D721Med (cell line): ENCODE results near the gene STRN4.

Experiments
- DNase-seq: peaks from one replicate; pipeline ENCODE4 v3.0.0; 2011; ENCODE audit warnings: low spot score; ENCODE audit not compliant: insufficient read length
- FAIRE-seq: peaks from 2 replicates; lab custom pipeline; 2011; peaks lifted over from hg19 to GRCh38; lab: Jason Lieb, UNC
- TF ChIP-seq, protein P1 (sequence below): IDR thresholded peaks from 2 replicates; pipeline ENCODE4 v1.5.1; 2012; ENCODE audit warnings: mild to moderate bottlenecking, control low read depth; ENCODE audit not compliant: insufficient read depth; ENCODE audit errors: missing control alignments

Gene STRN4

DNA sequence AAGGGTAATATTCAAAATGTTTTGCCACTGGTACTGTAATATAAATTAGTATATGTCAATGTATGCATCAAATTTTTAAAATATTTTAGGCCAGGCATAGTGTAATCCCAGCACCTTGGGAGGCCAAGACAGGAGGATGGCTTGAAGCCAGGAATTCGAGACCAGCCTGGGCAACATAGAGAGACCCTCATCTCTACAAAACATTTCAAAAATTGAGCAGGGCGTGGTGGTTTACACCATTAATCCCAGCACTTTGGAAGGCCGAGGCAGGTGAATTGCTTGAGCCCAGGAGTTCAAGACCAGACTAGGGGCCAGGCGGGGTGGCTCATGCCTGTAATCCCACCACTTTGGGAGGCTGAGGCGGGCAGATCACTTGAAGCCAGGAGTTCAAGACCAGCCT, 14.1 kb upstream of the STRN4 start:
- FAIRE-seq (no peak), DNase-seq (no peak)
- TF ChIP-seq, protein P1, sequence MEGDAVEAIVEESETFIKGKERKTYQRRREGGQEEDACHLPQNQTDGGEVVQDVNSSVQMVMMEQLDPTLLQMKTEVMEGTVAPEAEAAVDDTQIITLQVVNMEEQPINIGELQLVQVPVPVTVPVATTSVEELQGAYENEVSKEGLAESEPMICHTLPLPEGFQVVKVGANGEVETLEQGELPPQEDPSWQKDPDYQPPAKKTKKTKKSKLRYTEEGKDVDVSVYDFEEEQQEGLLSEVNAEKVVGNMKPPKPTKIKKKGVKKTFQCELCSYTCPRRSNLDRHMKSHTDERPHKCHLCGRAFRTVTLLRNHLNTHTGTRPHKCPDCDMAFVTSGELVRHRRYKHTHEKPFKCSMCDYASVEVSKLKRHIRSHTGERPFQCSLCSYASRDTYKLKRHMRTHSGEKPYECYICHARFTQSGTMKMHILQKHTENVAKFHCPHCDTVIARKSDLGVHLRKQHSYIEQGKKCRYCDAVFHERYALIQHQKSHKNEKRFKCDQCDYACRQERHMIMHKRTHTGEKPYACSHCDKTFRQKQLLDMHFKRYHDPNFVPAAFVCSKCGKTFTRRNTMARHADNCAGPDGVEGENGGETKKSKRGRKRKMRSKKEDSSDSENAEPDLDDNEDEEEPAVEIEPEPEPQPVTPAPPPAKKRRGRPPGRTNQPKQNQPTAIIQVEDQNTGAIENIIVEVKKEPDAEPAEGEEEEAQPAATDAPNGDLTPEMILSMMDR, result no peak

DNA sequence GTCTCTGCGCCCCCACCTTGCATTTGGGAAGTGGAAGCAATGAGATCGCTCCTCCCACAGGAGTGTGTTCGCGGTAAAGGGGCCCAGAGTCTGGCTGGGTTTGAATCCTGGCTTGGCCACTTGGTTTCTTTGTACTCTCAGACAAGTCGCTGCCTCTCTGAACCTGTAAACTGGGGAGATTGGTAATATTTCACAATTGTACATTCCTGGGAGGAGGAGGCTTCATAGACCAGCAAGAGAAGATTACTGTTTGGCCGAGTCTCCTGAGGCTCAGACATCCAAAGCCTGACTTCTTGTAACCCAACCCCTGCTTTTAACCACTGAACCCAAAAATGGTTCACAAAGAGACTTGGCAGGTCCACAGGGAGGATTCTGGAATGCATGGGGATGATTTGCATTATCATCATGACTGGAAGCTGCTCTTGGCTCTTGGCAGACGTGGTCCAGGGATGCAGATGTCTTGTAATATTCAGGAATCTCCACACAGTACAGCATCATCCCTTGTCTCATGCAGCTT, 13.6 kb upstream of the STRN4 start:
- FAIRE-seq, result no peak
- TF ChIP-seq, protein P1, result no peak
- no peak for DNase-seq

DNA sequence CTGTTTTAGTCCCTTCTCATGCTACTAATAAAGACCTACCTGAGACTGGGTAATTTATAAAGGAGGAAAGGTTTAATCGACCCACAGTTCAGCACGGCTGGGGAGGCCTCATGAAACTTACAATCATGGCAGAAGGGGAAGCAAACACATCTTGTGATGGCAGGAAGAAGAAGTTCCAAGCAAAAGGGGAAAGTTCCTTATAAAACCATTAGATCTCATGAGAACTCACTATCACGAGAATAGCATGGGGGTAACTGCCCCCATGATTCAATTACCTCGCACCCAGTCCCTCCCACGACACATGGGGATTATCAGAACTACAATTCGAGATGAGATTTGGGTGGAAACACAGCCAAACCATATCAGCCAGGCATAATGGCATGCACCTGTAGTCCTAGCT, 13.0 kb upstream of the STRN4 start:
- FAIRE-seq, result no peak
- TF ChIP-seq, protein P1, result no peak
- no peak for DNase-seq

DNA sequence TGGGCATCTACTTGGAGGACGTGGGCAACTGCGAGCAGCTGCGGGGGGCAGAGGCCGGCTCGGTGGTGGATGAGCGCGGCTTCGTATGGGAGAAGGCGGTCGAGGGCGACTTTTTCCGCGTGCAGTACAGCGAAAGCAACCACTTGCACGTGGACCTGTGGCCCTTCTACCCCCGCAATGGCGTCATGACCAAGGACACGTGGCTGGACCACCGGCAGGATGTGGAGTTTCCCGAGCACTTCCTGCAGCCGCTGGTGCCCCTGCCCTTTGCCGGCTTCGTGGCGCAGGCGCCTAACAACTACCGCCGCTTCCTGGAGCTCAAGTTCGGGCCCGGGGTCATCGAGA, 10.3 kb upstream of the STRN4 start:
- TF ChIP-seq, protein P1, result no peak
- DNase-seq, result no peak
- FAIRE-seq, result no peak

DNA sequence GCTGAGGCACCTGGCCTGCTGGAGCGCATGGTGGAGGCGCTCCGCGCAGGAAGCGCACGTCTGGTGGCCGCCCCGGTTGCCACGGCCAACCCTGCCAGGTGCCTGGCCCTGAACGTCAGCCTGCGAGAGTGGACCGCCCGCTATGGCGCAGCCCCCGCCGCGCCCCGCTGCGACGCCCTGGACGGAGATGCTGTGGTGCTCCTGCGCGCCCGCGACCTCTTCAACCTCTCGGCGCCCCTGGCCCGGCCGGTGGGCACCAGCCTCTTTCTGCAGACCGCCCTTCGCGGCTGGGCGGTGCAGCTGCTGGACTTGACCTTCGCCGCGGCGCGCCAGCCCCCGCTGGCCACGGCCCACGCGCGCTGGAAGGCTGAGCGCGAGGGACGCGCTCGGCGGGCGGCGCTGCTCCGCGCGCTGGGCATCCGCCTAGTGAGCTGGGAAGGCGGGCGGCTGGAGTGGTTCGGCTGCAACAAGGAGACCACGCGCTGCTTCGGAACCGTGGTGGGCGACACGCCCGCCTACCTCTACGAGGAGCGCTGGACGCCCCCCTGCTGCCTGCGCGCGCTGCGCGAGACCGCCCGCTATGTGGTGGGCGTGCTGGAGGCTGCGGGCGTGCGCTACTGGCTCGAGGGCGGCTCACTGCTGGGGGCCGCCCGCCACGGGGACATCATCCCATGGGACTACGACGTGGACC, 9.7 kb upstream of the STRN4 start:
- DNase-seq, result no peak
- TF ChIP-seq, protein P1, result no peak
- FAIRE-seq, result no peak

DNA sequence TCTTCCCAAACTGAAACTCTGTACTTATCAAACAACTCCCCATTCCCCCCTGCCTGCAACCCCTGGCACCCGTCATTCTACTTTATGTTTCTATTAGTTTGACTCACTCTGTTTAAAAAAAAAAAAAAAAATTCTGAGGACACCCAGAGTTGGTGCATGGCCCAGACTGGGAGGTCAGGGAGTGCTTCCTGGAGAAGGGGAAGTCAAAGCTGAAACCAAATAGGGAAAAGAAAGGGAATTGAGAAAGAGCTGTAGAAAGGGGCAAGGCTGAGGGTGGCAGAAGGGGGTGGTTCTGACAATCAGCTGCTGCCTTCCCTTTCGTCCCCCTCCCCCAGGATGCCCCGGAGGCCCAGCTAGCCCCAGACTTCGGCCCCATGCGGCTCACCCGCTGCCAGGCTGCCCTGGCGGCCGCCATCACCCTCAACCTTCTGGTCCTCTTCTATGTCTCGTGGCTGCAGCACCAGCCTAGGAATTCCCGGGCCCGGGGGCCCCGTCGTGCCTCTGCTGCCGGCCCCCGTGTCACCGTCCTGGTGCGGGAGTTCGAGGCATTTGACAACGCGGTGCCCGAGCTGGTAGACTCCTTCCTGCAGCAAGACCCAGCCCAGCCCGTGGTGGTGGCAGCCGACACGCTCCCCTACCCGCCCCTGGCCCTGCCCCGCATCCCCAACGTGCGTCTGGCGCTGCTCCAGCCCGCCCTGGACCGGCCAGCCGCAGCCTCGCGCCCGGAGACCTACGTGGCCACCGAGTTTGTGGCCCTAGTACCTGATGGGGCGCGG, 9.0 kb upstream of the STRN4 start:
- FAIRE-seq, result no peak
- TF ChIP-seq, protein P1, result no peak
- DNase-seq, result no peak

DNA sequence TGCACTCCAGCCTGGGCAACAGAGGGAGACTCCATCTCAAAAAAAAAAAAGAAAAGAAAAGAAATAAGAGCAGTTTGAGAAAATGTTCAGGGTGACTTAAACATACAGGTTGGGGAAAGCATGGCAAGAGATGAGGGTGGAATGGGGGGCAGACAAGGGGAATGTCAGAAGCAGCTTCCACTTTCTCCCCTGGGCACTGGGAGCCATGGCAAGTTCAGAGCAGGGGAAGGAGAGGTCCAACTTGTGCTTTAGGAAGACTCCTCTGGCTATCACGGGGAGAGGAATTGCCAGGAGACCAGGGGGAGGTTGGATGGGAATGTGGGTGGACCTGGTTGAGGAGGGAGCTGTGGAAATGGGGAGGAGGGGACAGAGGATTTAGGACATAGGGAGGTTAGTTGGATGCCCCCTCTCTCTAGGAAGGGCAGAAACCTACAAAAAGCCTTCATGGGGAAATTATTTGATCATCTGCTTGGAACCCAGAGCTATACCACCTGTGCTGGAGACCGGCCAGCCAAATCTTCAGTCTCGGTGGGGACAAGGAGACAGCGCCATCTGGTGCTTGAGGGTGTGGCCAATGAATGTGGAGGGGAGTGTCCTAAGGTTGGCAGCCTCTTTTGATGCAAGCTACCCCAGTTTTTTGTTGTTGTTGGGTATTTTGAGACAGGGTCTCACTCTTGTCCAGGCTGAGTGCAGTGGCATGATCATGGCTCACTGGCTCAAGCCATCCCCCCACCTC, 7.3 kb upstream of the STRN4 start:
- no peak for DNase-seq
- TF ChIP-seq, protein P1, result peak; percentile 60
- no peak for FAIRE-seq
